HG03025 (cell line): ENCODE data around the gene RYR1.

Source experiments
- ATAC-seq: cut with Tn5 transposase; IDR thresholded peaks from one replicate; pipeline ENCODE4 v1.9.1; 2021; ENCODE audit warnings: mild to moderate bottlenecking, moderate library complexity; ENCODE audit not compliant: unreplicated experiment, low FRiP score

The RYR1 gene

DNA sequence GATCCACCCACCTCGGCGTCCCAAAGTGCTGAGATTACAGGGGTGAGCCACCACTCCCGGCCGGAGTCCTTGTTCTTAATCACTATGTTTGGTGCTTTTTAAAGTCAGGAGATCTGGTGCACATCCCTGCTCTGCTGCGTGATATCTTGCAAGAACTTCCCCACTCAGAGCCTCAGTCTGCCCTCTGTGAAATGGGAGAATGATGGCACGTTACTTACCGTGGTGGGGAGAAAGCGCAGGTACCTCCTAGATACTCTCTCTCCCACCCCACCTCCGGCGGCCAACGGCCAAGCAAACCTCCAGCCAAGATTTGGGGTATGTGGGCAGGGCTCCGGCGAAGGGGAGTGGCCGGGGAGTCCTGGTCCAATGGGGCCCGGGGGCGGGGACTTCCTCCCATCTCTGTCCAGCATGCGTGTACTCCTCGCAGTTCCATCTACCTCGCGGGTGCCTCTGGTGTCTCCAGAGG is at the start of gene RYR1:
Gene RYR1, plus strand, starts transcription at position 424 of the 466 bp plus-strand sequence. CDS start 139 bp downstream, outside the sequence.
- no peak for ATAC-seq

GRCh38 chr19:38383743-38384142 is 49.7 kb upstream of the RYR1 start:
- ATAC-seq = no peak

DNA sequence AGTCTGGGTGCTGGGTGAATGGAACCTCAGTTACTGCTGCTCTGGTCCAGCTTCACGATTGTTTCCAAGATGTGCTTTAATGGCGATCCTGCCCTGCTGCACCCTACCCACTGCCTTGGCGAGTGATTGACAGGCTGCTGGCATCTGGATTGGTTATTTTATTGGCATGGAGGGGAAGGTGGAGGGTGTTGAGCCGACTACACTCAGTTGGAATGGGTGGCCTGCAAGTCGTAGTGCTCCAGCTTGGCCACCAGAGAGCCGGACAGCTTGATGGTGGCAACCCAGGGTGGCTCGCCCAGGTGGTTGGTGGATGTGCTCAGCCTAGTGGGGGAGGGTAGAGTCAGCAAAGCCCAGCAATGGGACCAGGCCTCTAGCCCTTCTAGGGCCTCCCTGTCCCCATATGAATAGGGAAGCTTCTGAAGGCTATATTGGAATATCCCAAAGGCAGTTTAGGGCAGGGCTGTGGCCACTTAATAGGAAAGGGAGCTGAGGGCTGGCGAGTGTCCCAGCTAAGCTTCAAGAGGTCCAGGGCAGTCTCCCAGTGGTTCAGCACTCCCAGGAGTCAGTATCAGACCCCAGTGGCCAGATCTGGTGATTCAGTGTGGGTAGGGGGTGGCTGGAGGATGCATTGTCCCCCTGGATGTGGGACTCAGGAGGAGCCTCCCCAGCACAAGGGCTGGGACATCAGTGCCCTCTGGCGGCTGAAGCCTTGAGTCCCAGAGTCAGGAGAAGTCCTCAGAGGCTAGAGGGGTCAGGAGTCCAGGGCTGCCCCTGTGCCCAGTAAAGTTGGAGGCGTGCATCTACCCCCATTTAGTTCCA is 49.1 kb upstream of the RYR1 start:
- ATAC-seq = no peak

DNA sequence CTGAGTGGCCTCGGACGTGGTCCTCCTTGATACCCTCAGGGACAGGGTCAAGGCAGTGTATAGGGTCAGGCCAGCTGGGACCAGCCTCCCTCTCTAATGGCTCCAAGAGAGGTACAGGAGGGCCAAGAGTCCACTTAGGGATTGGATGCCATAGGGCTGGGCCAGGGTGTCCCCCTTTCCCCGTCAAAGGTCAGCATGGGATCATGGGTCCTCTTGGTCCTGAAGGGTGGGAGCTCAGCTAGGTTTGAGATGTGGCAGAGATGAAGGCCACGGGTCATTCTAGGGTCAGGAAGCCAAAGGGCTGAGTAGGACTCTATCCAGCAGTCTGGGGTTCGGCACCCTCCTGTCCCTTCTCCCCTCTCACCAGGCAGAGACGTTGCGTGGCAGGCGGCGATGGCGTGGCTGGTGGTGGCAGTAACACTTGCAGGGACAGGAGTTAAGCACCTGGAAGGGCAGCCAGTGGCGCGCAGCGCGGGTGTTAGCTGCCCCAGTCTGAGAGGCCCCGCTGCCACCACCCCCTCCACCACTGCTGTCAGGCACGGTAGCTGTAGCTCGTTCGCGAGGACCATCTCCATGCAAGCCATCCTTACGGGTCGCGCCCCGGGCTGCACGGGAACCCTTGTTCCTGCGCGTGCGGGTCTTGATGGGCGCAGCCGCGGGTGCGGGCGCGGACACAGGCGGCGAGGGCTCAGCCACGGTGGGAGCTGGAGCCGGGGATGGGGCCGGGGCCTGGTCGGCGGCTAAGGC is 48.3 kb upstream of the RYR1 start:
- ATAC-seq = no peak

- no peak for ATAC-seq
Measured at GRCh38 chr19:38385804-38386257, 47.7 kb upstream of the RYR1 start.

GRCh38 chr19:38386300-38386970 is 47.1 kb upstream of the RYR1 start:
- ATAC-seq = no peak

- no peak for ATAC-seq
Measured at GRCh38 chr19:38386971-38387549, 46.4 kb upstream of the RYR1 start.

- no peak for ATAC-seq
Measured at GRCh38 chr19:38387550-38388348, 45.7 kb upstream of the RYR1 start, which contains the start of gene GGN. TSS of gene GGN (minus strand) at chr19:38388034. CDS start at chr19:38387261, 773 bp downstream.

DNA sequence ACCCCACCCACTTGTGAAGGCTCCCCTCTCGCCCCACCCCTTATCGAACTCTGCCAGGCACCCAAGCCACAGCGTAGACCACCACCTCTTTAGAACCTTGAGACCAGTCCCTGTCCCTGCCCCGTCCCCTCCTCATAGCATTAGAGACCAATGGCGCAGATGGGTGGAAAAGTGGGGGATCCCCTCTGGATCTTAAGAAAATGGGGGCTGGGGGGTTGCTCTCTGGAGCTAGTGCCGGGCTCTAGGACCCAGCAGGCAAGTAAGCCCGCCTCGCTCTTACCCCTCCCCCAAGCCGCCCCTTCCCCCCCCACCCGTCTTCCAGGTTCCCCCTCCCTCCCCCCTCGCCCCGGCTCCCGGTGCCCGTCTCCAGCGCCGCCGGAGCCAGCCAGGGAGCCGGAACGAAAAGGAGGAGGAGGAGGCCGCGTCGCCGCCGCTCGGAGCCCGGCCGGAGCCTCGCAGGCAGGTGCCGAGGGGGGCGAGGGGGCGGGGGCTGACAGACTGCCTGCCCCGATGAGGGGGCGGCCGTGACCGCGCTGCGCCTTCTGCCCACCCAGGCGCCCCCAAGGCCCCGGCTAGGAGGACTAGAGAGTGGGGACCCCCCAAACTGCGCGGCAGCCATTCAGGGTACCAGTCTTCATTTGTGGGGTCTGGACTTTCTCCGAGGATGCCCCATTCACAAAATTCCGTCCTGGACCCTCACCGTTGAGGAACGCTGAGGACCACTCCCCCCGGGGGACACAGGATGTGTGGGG is 45.0 kb upstream of the RYR1 start, which contains the start of gene SPRED3:
Gene SPRED3, plus strand, starts transcription at position 349 of the 752 bp plus-strand sequence. CDS start 1,606 bp downstream, outside the sequence.
- ATAC-seq = no peak

GRCh38 chr19:38389101-38389925 is 44.2 kb upstream of the RYR1 start:
- ATAC-seq = no peak

GRCh38 chr19:38389957-38390924 is 43.2 kb upstream of the RYR1 start:
- ATAC-seq = no peak

GRCh38 chr19:38391911-38392464 is 41.5 kb upstream of the RYR1 start:
- ATAC-seq = no peak

- ATAC-seq = no peak
Measured at GRCh38 chr19:38392707-38393308, 40.7 kb upstream of the RYR1 start.

DNA sequence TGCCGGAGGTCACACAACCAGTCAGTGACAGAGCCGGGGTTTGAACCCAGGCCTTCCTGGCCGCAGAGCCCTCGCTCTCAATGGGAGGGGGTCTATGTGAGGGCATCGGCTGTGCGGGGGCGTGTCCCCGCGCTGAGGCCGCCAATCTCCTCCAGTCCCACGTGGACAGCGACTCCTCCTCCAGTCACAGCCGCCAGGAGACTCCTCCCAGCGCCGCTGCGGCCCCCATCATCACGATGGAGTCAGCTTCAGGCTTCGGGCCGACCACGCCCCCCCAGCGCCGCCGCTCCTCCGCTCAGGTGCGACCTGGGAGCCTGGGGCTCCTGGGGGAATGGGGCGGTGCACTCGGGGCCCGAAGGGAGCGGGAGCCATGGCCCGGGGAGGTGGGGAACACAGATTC is 39.0 kb upstream of the RYR1 start:
- no peak for ATAC-seq

DNA sequence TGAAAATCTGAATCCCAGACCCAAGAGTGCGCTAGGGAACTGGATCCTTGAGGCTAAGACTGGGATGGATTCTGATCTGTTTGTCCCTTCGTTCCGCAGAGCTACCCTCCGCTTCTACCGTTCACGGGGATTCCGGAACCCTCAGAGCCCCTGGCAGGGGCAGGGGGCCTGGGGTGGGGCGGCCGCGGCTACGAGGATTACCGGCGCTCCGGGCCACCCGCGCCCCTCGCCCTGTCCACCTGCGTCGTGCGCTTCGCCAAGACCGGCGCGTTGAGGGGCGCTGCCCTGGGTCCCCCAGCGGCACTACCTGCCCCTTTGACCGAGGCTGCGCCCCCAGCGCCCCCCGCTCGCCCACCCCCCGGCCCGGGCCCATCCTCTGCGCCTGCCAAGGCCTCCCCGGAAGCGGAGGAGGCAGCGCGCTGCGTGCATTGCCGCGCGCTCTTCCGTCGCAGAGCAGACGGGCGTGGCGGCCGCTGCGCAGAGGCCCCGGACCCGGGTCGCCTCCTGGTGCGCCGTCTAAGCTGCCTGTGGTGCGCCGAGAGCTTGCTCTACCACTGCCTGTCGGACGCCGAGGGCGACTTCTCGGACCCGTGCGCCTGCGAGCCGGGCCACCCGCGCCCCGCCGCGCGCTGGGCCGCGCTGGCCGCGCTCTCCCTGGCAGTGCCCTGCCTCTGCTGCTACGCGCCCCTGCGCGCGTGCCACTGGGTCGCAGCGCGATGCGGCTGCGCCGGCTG is 37.9 kb upstream of the RYR1 start:
- ATAC-seq = no peak
